Skeletal muscle tissue (tissue), 4 donors: Measurements from ENCODE around the gene PDE11A. TPM values are rescaled to one million over a fixed set of nuclear protein-coding genes. Genes with fewer than 3 reads are reported as not detected.

Experiments used
- H3K27ac ChIP-seq: one replicate; pipeline ENCODE4 v1.7.0; 2013; ENCODE audit warnings: mild to moderate bottlenecking, low read depth, low read length, inconsistent platforms
- H3K27me3 ChIP-seq, 3 donors: one replicate each; pipeline ENCODE4 v1.7.0; 2013; ENCODE audit warnings: low read length in 3 of 3; ENCODE audit not compliant: control insufficient read depth in 3 of 3, insufficient read depth in 3 of 3
- H3K36me3 ChIP-seq, 3 donors: one replicate each; pipeline ENCODE4 v1.7.0; 2013; ENCODE audit warnings: low read length in 3 of 3; ENCODE audit not compliant: control insufficient read depth in 3 of 3, insufficient read depth in 3 of 3
- H3K4me1 ChIP-seq, 3 donors: one replicate each; pipeline ENCODE4 v1.7.0; 2013; ENCODE audit warnings: low read length in 3 of 3, mild to moderate bottlenecking in 3 of 3; ENCODE audit not compliant: control insufficient read depth in 3 of 3, insufficient read depth in 3 of 3
- H3K4me3 ChIP-seq, 3 donors: one replicate each; pipeline ENCODE4 v1.7.0; 2013; ENCODE audit warnings: low read length in 3 of 3
- H3K9ac ChIP-seq, 3 donors: one replicate each; pipeline ENCODE4 v1.7.0; 2013; ENCODE audit warnings: low read length in 3 of 3, mild to moderate bottlenecking in 3 of 3, moderate library complexity in 2 of 3, low read depth in 1 of 3
- H3K9me3 ChIP-seq, 3 donors: one replicate each; pipeline ENCODE4 v1.7.0; 2013; ENCODE audit warnings: low read length in 3 of 3; ENCODE audit not compliant: control insufficient read depth in 3 of 3
- total RNA-seq: library from RNA; depleted of rRNA; stranded (reverse); fragments of >200 nt; gene quantifications from one replicate; pipeline ENCODE4 v1.2.3, GENCODE V29; 2014
- donor health status: Osteomylitis.

PDE11A gene
- 1.0 TPM for total RNA-seq

DNA sequence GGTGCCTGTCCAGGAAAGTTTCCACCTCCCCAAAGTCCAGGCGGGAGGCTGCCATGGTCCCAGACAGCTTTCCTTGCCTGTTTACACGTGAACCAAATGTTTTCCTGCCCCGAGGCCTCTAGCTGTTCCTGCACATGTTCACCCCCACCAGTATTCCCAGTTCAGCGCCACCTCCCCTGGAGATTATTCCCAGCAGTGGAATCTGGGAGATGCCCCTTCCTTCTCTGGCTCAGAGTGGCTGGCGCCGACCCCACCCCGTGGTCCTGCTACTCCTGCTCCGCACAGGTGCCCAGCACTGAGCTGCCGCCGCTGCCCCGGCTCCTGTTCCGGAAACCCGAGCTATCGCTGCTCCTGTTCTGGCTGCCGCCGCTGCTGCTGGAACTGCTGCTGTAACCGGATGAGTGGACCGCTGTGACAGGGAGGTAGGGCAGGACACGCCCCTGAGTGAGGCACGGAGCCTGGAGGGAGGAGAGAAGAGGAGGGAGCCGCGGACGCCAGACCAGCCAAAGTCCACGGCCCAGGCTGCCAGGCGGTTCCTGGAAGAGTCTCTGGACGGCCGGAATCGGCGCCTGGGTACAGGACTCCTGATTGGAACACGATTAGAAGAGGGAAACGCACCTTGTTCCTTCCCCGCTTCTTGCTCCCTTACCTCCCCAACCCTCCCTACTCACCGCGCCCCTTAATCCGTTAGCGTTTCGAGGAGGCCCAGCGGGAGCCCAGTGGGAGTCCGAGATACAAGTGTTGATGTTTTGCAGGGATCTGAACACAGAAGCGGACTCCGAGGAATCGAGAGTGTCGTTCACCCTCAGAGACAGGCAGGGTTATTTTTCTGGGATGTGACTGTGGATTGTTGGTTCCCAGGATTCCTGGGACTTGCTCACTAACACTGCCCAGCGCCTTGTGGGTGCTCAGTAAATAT lies at the start of gene PDE11A:
TSS of gene PDE11A (minus strand) at position 395 of the 919 bp plus-strand sequence. CDS start at position 55, 340 bp downstream.
- Histone ChIP-seq H3K27me3 (no peaks in the 10 kb centered on the region), H3K9me3 (no peaks in the 10 kb centered on the region), H3K9ac (peak within 1 kb of the TSS; percentile 52 to 77 (median 76)), H3K27ac (no peak within 1 kb of the TSS), H3K4me1 (peaks cover 7 to 14% (median 12%) of the 10 kb centered on the region in 3 donors), H3K4me3 (peak within 1 kb of the TSS; percentile 54 to 77 (median 76)), H3K36me3 (no peaks in the 10 kb centered on the region)

DNA sequence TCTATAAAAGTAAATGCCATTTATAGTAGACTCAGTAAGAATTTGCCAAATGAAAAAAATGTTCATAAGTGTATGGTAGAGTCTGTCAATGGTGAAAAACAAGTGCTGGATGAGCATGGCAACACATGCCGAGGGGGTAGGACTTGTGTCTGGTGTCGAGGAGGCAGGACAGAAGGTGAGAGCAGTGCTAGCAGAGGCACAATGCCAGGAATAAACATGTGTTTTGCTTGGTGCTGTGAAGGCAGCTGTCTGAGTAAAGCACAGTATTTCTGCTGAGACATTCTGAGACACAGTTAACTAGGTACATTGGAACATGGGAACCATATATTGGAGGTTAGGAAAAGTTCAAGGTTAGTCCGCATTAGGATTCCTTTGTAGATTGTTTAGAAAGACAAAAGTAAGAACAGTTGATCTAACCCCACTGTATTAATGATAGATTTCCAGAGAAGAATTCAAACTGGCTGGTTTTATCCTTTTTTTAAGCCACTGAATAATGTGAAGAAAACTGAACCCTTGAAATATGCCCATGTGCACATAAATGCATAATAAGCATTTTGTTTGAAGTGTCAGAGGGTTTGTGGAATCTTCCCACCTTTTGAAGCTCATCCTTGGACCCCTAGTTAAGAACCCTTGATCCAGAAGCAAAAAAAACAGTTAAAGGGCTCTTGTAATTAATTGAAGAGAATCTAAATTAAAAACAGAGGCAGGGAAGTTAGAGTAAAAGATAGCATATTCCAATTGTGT lies 46.8 kb upstream of the PDE11A start:
- no peaks in the 10 kb centered on the region for H3K9me3 ChIP-seq
- peaks cover 0 to 3% (median 0%) of the 10 kb centered on the region in 3 donors for H3K4me1 ChIP-seq
- no peak overlapping the region for H3K27ac ChIP-seq
- H3K27me3 ChIP-seq: no peaks in the 10 kb centered on the region
- H3K4me3 ChIP-seq: no peak overlapping the region
- H3K9ac ChIP-seq: no peak overlapping the region
- peaks cover 0 to 34% (median 19%) of the 10 kb centered on the region in 3 donors for H3K36me3 ChIP-seq

- Histone ChIP-seq H3K4me3 (no peak overlapping the region), H3K36me3 (peaks cover 0 to 24% (median 11%) of the 10 kb centered on the region in 3 donors), H3K9ac (no peak overlapping the region), H3K27me3 (no peaks in the 10 kb centered on the region), H3K9me3 (no peaks in the 10 kb centered on the region), H3K27ac (no peak overlapping the region), H3K4me1 (peaks cover 7 to 11% (median 7%) of the 10 kb centered on the region in 3 donors)
Measured at GRCh38 chr2:178117725-178118124, 45.1 kb upstream of the PDE11A start.

DNA sequence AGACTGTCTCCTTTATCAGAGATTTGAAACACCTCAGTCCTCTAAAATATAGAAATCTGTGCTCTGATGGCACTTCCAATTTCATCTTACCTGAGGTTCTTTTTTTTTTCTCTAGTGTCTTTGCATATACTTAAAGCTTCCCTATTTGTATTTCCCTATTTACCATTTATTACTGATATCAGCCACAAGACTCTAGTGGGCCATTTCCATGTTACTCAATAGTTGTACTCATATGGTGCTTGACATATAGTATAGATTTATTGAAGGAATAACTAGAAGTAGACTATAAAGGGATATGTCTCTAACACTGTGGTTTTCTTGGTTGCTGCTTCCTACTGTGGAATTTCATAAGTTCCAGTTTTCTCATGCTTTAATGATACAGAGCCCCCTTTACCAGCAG lies 42.7 kb upstream of the PDE11A start:
- peaks cover 3 to 5% (median 3%) of the 10 kb centered on the region in 3 donors for H3K36me3 ChIP-seq
- no peak overlapping the region for H3K9ac ChIP-seq

DNA sequence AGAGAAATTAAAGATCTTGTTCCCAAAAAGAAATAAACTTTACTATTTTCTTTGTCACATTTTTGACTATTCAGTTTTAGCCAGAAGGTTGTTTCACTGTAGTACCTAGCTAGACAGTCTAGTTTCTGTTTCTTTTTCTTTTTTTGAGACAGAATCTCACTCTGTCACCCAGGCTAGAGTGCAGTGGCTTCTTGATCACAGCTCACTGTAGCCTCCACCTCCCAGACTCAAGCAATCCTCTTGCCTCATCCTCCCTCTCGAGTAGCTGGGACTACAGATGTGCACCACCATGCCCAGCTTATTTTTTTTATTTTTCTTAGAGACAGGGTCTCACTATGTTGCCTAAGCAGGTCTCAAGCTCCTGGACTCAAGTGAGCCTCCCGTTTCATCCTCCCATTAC lies 41.9 kb upstream of the PDE11A start:
- Histone ChIP-seq H3K9ac (no peak overlapping the region), H3K4me3 (no peak overlapping the region), H3K9me3 (no peaks in the 10 kb centered on the region), H3K27me3 (no peaks in the 10 kb centered on the region), H3K4me1 (peaks cover 8 to 18% (median 10%) of the 10 kb centered on the region in 3 donors), H3K27ac (no peak overlapping the region), H3K36me3 (peaks cover 3 to 5% (median 3%) of the 10 kb centered on the region in 3 donors)

More for the DNA sequence above, 42.7 kb upstream of the PDE11A start:
- H3K4me3 ChIP-seq: no peak overlapping the region
- H3K27ac ChIP-seq: no peak overlapping the region
- H3K27me3 ChIP-seq: no peaks in the 10 kb centered on the region
- H3K4me1 ChIP-seq: peaks cover 8 to 18% (median 10%) of the 10 kb centered on the region in 3 donors
- no peaks in the 10 kb centered on the region for H3K9me3 ChIP-seq

- Histone ChIP-seq H3K27me3 (no peaks in the 10 kb centered on the region), H3K9ac (peak within 1 kb of the TSS; percentile 84 to 93 (median 93)), H3K36me3 (peaks cover 0 to 5% (median 3%) of the 10 kb centered on the region in 3 donors), H3K9me3 (no peaks in the 10 kb centered on the region), H3K4me1 (peaks cover 8 to 16% (median 10%) of the 10 kb centered on the region in 3 donors), H3K27ac (peak within 1 kb of the TSS; percentile 49), H3K4me3 (peak within 1 kb of the TSS; percentile 91 to 98 (median 98))
Measured at GRCh38 chr2:178112202-178113152, 39.9 kb upstream of the PDE11A start, which contains the start of gene RBM45. TSS of gene RBM45 (plus strand) at chr2:178112437. CDS start at chr2:178112547, 110 bp downstream.

DNA sequence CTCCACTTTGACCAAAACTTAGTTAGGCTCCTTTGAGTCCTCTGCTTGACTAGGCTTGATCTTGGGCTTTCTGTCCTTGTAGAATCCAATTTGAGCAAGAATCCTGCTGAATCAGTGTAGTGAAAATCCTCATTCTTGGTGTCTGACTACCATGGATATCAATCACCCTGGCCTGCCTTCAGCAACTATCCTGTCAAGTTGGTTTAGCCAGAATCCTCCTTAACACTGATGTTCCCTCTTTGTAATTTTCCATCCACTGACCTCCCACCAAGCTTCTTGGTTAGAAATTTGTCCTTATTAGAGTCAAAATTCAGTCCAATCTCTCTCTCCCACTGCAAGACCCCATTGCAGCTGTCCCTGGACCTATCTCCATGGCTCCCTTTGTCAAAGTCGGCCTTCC lies 39.2 kb upstream of the PDE11A start:
- peaks cover 8 to 16% (median 10%) of the 10 kb centered on the region in 3 donors for H3K4me1 ChIP-seq
- peak overlapping the region in 1 of 3 donors; percentile 17 for H3K9ac ChIP-seq
- H3K4me3 ChIP-seq: peak overlapping the region; percentile 91 to 98 (median 98)
- peaks cover 0 to 3% (median 3%) of the 10 kb centered on the region in 3 donors for H3K36me3 ChIP-seq
- no peaks in the 10 kb centered on the region for H3K27me3 ChIP-seq
- H3K27ac ChIP-seq: no peak overlapping the region
- H3K9me3 ChIP-seq: no peaks in the 10 kb centered on the region

- H3K27me3 ChIP-seq: no peaks in the 10 kb centered on the region
- no peak overlapping the region for H3K27ac ChIP-seq
- H3K9me3 ChIP-seq: no peaks in the 10 kb centered on the region
- no peak overlapping the region for H3K4me3 ChIP-seq
- peaks cover 0 to 3% (median 0%) of the 10 kb centered on the region in 3 donors for H3K36me3 ChIP-seq
- no peak overlapping the region for H3K9ac ChIP-seq
- peaks cover 8 to 16% (median 10%) of the 10 kb centered on the region in 3 donors for H3K4me1 ChIP-seq
Measured at GRCh38 chr2:178110681-178111080, 38.1 kb upstream of the PDE11A start.

- Histone ChIP-seq H3K36me3 (peaks cover 0 to 3% (median 0%) of the 10 kb centered on the region in 3 donors), H3K27me3 (no peaks in the 10 kb centered on the region), H3K9ac (no peak overlapping the region), H3K4me3 (no peak overlapping the region), H3K4me1 (peaks cover 8 to 16% (median 10%) of the 10 kb centered on the region in 3 donors), H3K27ac (no peak overlapping the region), H3K9me3 (no peaks in the 10 kb centered on the region)
Measured at GRCh38 chr2:178109813-178110212, 37.2 kb upstream of the PDE11A start.
